PC-9 (cell line): ENCODE results near the gene RNASE4.
A peak's percentile ranks its signal among the peaks of the same experiment; 100 is the strongest.

Experiments used
- CTCF ChIP-seq: fragments of 200-600 bp; sonication (generic); conservative IDR thresholded peaks from 2 replicates; pipeline ENCODE4 v1.6.1; 2017; ENCODE audit warnings: mixed run types, antibody characterized with exemption, mild to moderate bottlenecking, moderate library complexity
- EZH2 ChIP-seq: fragments of 200-600 bp; sonication (generic); IDR thresholded peaks from 2 replicates; pipeline ENCODE4 v1.8.0; 2017; ENCODE audit warnings: antibody characterized with exemption, low read depth

- TF ChIP-seq EZH2 (no peak), CTCF (peak; percentile 79)
Observed at GRCh38 chr14:20690848-20691640, 6.7 kb downstream of the RNASE4 start.
